Suprapubic skin (tissue), 4 donors: ENCODE data around the gene FAM171A2.
"Not testable (repeated sequence)": the region's sequence is repeated elsewhere in the genome, so short reads cannot be mapped to it uniquely, and the experiment has no call there.

Experiments used
- CTCF ChIP-seq, 2 donors: fragments of 200-600 bp in 1 of 2; fragments of 450-650 bp in 1 of 2; sonication (generic) in 1 of 2; IDR thresholded peaks; one replicate each; pipeline ENCODE4 v1.5.1; 2016 to 2019; ENCODE audit warnings: antibody characterized with exemption in 2 of 2, mild to moderate bottlenecking in 1 of 2, moderate library complexity in 1 of 2
- EP300 ChIP-seq: sonication (generic); formaldehyde crosslinking; IDR thresholded peaks from one replicate; pipeline ENCODE4 v1.6.1; 2017; ENCODE audit warnings: antibody characterized with exemption
- POLR2A ChIP-seq, 2 donors: fragments of 450-650 bp; IDR thresholded peaks; one replicate each; pipeline ENCODE4 v1.6.1; 2017; ENCODE audit warnings: antibody characterized with exemption in 2 of 2, mild to moderate bottlenecking in 2 of 2, moderate library complexity in 2 of 2
- POLR2AphosphoS5 ChIP-seq, 3 donors: sonication (generic); formaldehyde crosslinking; IDR thresholded peaks; one replicate each; pipeline ENCODE4 v1.6.1; 2017; ENCODE audit warnings: antibody characterized with exemption in 3 of 3

GRCh38 chr17:44347206-44348055, 16.2 kb downstream of the FAM171A2 start:
- TF ChIP-seq CTCF (IDR thresholded peaks at IDR 0.05); POLR2A (IDR thresholded peaks at IDR 0.05); POLR2AphosphoS5 (IDR thresholded peaks at IDR 0.05); EP300: not testable (repeated sequence)
